HEK293 (cell line): ENCODE results near the gene PSMD8.

Experiments used
- SETDB1 ChIP-seq: IDR thresholded peaks from one replicate; pipeline ENCODE4 v1.6.1; 2017; ENCODE audit warnings: mild to moderate bottlenecking, low read length, moderate library complexity, mixed read lengths; ENCODE audit not compliant: insufficient read length
- YY1 ChIP-seq: fragments of 450-650 bp; formaldehyde crosslinking; IDR thresholded peaks from 2 replicates; pipeline ENCODE4 v1.5.1; 2018; ENCODE audit warnings: missing biosample characterization, missing genetic modification characterization
- YY2 ChIP-seq: fragments of 450-650 bp; formaldehyde crosslinking; IDR thresholded peaks from 2 replicates; pipeline ENCODE4 v1.5.1; 2016; ENCODE audit warnings: missing biosample characterization, missing genetic modification characterization
- ZBTB21 ChIP-seq: fragments of 450-650 bp; formaldehyde crosslinking; IDR thresholded peaks from 2 replicates; pipeline ENCODE4 v1.5.1; 2017; ENCODE audit warnings: missing biosample characterization, missing genetic modification characterization
- ZNF473 ChIP-seq: fragments of 450-650 bp; formaldehyde crosslinking; IDR thresholded peaks from 2 replicates; pipeline ENCODE4 v1.5.1; 2017; ENCODE audit warnings: missing biosample characterization, missing genetic modification characterization
- ZNF629 ChIP-seq: fragments of 450-650 bp; formaldehyde crosslinking; IDR thresholded peaks from 2 replicates; pipeline ENCODE4 v1.5.1; 2017; ENCODE audit warnings: missing biosample characterization, missing genetic modification characterization
- TF ChIP-seq, protein P1 (sequence below): fragments of 450-650 bp; formaldehyde crosslinking; IDR thresholded peaks from 2 replicates; pipeline ENCODE4 v1.5.1; 2016; ENCODE audit warnings: missing biosample characterization, missing genetic modification characterization

DNA sequence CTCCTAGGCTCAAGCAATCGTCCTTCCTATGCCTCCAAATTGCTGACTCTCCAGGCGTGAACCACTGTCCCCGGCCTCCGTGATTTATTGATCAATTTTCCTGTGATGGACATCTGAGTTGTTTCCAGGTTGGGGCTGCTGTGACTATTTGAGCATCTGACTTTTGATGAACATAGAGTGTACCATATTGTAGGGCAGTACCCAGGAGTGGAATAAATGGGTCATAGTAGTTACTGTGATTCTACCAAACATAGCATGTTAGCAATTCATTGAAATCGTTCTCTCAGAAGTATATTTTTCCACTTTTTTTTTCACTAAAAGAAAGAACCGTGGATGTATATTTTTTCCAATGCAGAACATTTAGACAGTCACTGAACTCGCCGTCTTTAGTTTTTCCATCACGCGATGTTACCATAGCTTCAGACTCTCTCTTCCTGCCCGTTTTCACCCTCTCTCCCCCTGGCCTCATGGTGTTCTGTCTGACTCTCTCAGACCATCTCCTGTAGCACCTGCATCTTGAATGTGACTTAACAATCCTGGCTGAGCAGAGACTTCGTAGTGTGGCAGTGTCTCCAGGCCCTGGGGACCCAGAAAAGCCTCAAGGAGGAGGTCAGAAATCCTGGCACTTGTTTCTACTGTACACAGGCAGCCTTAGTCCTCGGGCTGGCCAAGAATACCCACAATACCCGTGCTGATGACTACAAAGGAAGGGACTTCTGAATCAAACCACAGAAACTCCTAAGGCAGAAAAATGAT is 54.9 kb downstream of the PSMD8 start:
- TF ChIP-seq ZBTB21 (tag by site-specific recombination): no peak
- TF ChIP-seq ZNF629 (tag by site-specific recombination): no peak
- no peak for TF ChIP-seq YY1 (tag by site-specific recombination)
- TF ChIP-seq, protein P1, sequence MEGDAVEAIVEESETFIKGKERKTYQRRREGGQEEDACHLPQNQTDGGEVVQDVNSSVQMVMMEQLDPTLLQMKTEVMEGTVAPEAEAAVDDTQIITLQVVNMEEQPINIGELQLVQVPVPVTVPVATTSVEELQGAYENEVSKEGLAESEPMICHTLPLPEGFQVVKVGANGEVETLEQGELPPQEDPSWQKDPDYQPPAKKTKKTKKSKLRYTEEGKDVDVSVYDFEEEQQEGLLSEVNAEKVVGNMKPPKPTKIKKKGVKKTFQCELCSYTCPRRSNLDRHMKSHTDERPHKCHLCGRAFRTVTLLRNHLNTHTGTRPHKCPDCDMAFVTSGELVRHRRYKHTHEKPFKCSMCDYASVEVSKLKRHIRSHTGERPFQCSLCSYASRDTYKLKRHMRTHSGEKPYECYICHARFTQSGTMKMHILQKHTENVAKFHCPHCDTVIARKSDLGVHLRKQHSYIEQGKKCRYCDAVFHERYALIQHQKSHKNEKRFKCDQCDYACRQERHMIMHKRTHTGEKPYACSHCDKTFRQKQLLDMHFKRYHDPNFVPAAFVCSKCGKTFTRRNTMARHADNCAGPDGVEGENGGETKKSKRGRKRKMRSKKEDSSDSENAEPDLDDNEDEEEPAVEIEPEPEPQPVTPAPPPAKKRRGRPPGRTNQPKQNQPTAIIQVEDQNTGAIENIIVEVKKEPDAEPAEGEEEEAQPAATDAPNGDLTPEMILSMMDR (tag by site-specific recombination): no peak
- no peak for TF ChIP-seq ZNF473 (tag by site-specific recombination)
- TF ChIP-seq YY2 (tag by site-specific recombination): no peak
- no peak for TF ChIP-seq SETDB1
